GM19025 (cell line): ENCODE data around the gene FOXN4.
"Not testable (repeated sequence)": the region's sequence is repeated elsewhere in the genome, so short reads cannot be mapped to it uniquely, and the experiment has no call there.

Source experiments
- ATAC-seq: cut with Tn5 transposase; IDR thresholded peaks from one replicate; pipeline ENCODE4 v1.9.1; 2021; ENCODE audit warnings: mild to moderate bottlenecking, low read depth, moderate library complexity; ENCODE audit not compliant: unreplicated experiment

FOXN4 gene, protein sequence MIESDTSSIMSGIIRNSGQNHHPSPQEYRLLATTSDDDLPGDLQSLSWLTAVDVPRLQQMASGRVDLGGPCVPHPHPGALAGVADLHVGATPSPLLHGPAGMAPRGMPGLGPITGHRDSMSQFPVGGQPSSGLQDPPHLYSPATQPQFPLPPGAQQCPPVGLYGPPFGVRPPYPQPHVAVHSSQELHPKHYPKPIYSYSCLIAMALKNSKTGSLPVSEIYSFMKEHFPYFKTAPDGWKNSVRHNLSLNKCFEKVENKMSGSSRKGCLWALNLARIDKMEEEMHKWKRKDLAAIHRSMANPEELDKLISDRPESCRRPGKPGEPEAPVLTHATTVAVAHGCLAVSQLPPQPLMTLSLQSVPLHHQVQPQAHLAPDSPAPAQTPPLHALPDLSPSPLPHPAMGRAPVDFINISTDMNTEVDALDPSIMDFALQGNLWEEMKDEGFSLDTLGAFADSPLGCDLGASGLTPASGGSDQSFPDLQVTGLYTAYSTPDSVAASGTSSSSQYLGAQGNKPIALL

DNA sequence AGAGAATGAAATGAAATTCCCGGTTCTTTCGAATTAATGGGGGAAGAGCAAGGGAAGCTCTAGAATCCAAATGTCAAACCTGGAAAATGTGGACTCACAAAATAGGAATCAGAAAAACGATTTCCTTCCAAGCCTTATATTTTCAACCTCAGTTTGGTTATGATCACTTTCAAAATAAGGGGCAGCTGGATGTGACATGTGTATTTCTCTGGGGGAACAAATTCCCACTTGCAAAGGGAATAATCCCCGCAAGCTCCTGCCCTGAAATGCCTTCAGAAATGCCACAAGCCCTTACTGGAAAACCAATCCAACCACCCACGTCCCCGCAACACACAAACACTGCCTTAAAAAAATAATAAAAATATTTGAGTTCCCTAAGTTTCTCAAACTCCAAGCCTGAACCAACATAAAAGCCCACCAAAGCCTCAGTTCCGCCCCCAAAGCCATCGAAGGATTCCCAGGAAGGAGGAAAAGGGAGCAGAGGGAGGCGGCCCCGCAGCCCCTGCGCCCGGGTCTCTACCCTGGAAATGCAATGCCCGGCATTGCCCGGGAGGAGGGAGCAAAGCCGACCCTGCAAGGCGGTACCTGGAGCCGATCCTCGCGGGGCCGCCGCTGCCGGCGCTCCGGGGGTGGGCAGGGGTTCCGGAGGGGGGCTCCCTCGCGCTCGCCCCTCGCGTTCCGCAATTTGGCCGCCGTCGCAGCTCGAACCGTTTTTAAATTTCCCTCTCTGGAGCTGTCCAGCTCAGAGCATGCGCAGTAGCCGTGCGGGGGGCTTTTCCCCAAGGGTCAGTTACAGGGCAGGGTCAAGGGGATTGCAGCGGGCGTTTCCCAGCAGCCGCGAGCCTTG is at the start of gene FOXN4:
Gene FOXN4 (minus strand): TSS at position 751 of the 847 bp plus-strand sequence. CDS start 963 bp downstream, outside the sequence.
- ATAC-seq: no peak

DNA sequence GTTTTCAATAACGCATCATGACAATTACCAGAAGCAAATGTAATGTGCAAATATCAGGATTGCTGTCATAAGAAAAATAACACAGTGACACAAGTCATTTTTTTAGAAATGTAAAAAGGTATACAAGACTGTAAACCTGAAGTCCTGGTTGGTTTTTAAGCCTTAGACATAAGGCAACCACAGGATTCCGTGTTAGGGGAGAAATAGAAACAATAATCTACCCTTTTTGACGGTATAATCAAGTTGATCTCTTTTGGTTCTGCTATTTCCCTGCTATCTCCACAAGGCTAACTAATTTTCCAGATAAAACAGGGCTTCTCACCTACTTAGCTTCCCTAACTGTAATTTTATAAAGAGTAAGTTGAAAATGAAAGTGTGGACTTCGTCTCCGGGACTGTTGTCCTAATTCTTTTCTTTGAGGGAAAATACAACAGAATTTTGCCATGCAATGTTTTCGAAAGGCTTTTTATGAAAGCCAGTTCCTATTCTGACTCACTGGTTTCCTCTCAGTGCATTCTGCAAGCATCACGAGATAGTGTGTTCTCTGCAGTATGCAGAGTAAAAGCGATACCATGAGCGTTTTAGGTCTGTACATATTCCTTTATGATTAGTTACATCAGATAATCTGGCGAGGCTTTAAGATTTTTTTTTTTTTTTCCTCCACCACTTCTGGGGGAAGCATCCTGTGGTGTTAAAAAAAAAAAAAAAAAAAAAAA is 49.2 kb upstream of the FOXN4 start:
- no peak for ATAC-seq

DNA sequence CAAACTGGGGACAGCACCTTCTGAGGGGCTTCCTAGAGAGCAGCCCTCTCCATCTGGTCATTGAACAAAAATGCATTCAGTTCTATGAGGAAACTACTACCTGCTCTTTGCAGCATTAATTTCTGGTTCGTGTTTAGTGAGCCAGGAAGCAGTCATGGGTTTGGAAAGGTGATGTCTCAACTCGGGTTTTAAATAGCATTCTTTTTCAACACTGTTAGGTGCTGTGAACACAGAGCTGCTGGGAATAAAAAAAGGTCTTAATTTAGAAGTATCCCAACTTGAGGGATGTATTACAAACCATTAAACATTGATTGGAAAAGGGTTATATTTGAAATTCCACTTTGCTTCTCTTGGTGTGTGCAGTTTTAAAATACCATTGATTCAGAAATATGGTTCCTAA is 47.9 kb upstream of the FOXN4 start:
- no peak for ATAC-seq

DNA sequence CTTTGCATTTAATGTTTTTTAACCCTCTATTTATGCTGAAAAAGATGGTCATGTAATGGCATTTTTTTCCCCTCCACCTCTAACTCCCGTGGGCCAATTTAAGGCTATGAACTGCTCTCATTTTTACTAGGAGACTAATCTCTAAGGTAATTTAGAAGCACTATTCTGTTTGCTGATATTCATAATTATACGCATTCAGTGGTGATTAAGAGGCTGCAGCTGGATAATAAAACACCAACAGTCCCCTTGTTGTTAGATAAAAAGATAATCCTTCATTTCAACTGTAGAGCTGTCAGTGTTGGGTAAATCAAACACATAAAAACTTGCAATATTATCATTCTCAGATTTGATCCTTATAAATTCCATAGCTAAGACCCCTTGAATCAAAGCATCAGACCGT is 47.5 kb upstream of the FOXN4 start:
- ATAC-seq: no peak

DNA sequence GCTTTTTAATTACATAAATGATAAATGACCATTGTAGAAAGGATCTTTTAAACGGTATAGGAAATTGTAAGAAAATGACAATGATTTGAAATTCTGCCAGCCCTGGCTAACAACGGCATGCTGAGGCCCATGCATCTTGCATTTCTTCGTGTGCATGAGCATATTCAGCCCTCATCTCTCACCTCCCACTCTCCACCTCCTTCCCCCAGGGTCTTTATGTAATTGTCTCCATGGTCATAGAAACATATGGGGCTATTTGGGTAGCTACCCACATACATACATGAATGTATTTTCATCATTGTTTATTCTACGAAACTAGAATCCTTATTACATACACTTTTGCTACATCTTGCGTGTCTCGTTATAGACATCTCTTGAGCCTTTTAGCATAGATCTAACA is 43.1 kb upstream of the FOXN4 start:
- no peak for ATAC-seq

DNA sequence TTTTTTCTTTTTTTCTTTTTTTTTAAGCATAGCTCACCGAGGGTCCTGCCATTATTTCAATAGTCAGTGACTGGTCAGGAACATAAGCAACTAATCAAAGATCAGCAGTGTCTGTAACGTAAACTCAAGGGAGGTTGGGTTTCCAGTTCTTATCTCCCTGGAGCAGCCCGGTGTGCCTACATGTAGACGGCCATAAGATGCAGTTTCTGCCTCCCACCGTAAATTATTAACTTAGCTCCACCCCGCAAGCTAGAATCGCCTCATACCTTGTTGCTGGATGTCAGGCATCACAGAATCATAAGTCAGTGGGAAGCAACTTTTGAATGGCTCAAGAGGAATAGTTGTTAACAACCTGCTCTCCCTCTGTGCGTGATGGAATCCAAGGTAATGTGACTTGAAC is 38.5 kb upstream of the FOXN4 start, which contains the start of gene MYO1H:
Gene MYO1H (plus strand): TSS at position 312 of the 400 bp plus-strand sequence. CDS start 61 bp downstream, at position 373.
- ATAC-seq: no peak

DNA sequence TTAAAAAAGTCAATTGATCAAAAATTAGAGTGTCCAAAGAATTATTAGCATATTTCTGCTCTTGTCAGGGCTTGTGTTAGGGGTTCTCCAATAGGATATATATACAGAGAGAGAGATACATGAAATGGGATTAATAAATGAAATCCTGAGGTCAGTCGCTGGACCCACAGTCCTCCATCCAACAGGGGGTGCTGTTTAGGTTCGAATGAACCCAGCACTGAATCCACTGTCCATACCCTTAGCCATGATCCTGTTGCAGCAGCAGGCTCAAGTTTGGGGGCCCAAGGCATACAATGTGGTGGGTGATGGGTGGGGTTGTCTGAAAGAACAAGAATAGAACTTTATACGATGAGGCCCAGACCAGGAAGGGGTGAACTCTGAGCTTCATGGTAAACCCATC is 37.8 kb upstream of the FOXN4 start:
- no peak for ATAC-seq

DNA sequence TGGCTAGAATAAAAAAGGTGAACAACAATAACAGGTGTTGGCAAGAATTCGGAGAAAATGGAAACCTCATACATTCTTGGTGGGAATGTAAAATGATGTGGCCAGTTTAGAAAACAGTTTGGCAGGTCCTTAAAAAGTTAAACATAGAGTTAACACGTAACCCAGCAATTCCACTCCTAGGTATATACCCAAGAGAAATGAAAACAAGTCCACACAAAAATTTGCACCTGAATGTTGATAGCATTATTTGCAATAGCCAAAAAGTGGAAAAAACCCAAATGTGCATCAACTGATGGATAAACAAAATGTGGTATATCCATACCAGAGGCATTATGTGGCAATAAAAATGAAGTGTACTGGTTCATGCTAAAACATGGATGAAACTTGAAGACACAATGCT is 36.3 kb upstream of the FOXN4 start:
- ATAC-seq: no peak

DNA sequence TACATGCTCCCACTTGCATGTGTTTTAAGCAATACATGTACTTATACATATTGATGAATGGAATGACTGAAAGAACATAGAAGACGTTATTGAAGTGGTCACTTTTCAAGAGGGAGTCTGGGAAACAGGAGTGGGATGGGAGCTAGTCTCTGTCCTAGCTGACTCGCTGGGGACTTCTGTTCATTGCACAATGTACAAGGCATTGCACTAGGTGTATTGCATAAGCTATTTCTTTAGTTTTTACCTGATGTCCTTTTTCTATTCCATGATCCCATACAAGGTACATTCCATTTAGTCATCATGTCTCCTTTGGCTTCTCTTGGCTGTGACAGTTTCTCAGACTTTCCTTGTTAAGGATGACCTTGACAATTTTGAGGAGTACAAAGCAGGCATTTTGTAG is 34.6 kb upstream of the FOXN4 start:
- no peak for ATAC-seq

DNA sequence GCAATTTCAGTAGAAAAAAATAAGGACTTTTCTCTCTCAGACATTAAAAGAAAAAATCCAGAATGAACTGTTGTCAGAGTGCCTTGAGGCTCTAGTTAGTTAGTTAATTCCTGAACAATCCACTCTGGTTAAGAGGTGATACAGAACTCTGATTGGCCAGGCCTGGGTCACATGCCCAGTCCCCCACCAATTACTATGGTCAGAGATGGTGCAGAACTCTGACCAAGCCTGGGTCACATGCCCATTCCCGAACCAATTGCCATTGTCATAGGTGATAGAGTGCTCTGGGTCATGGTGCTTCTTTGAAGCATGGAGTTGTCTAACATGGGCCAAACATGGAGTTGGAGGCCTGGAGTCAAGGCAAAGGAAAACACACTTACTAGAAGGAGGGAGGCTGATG is 27.5 kb upstream of the FOXN4 start:
- ATAC-seq: no peak

DNA sequence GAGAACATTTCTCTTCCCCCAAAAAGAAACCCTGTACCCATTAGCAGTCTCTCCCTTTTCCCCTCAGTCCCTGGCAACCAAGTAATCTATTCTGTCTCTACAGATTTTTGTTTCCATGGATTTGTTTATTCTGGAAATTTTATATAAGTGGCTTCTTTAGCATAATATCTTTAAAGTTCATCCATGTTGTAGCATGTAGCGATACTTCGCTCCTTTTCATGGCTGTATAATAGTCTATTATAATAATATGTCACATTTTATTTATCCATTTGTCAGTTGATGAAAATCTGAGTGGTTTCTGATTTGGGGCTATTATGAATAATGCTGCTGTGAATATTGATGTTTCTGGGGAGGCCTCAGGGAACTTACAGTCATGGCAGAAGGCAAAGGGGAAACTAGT is 25.8 kb upstream of the FOXN4 start:
- ATAC-seq: no peak

DNA sequence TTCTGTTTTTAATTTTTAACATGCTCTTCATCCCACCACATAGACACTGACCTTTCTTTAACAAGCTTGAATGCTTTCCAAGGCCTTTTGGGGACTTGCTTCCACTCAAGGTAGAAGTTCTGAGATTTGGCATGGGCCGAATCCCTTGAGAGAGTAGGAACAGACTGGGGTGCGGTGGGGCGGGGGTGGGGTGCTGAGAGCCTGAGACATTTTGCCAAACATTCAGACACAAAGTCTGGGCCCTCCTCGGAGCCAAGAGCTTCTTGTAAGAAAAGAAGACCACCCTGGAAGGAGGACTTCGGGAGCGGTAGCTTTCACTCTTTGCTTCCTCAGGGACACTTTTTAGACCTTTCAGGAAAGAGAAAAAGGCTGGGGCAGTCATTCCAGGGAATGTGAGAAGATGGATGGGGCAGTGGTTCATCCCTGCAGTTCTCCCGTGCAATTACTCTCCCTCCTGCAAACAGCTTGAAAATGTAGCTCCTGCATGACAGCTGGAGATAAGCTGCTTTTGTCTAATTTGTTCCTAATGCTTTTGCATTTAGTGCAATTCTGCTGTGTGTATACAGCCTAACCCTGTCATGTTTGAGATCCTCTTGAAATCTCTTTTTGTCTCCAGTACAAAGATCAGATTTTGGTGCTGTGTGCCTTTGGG is 22.3 kb upstream of the FOXN4 start:
- ATAC-seq: no peak

DNA sequence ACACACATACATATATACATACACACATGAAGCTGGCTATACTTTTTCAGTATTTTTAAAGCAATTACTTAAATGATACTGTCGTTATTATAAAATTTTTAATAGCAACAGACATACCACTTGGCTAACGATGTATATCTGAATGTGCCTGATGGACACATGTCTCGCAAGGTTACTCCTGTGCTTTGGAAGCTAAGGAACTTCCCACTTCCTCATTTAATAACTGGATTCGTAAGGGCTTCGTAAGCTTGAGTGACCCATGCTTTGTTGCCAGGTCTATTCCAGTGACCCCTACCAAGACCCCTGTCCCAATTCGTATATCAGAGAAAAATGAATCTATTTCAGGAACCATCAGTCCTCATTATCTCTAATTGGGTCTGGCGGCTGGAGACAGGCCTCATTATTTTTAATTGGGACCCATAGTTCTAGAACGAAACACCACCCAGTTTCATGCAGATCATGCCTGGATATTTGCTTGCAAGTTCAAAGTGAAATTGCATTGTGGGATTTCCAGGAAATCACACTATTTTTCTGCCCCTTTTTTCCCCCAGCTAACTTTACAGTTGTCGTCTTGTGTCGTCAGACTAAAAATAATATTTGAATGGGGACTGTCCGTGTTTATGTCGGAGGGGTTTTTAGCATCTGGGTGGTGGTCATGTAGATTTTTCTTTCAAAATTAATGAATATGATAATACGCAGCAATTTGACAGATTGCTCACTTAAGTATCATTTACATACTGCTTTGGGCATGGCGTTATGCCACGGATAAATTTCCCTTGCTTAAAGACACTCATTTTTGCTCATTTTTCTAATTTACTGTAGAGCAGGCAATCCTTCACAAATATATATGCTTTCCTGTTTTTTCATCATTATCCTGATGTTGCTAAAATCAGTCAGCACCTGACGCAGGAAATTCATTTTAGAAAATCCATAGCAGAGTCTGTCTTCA is 21.5 kb upstream of the FOXN4 start:
- ATAC-seq: no peak

DNA sequence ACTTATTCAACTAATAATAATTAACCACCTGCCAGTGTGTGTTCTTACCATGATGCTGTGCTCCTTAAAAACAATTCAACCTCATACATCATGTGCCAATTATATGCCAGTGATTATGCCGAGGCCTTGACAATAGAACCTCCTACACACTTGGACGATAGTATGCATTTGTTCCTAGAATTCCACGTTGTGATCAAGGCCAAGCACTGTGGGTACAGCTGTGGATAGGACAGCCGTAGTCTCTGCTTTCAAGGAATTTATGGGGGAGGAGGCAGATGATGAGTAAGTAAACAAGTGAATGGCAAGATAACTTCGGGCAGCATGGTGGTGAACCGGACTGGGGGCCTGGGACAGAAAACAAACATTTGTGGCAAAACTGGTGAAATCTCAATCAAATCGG is 20.6 kb upstream of the FOXN4 start:
- no peak for ATAC-seq

DNA sequence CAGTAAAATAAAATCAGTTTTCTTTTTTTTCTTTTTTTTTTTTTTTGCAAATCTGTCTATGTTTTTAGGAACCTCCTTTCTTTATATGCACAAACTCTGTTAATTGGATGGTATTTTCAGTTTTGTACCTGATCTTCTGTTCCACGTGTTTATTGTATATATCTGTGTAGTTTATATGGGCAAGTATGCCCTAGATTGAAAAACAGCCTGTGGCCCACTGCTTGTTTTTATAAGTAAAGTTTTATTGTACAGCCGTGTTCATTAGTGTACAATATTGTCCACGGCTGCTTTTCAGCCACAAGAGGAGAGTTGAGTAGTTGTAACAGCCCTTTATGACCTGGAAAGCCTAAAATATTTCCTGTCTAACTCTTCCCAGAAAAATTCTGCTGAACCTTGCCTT is 19.9 kb upstream of the FOXN4 start:
- no peak for ATAC-seq

DNA sequence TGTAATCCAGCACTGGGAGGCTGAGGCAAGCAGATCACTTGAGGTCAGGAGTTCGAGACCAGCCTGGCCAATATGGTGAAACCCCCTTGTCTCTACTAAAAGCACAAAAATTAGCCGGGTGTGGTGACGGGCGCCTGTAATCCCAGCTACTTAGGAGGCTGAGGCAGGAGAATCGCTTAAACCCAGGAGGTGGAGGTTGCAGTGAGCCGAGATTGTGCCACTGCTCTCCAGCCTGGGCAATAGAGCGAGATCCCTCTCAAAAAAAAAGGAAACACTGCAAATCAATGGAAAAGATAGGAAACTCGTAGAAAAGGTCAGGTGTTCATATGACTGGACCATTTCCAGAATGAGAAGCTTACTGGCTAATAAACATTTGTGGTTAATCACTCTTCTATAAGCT is 12.2 kb upstream of the FOXN4 start:
- not testable (repeated sequence) for ATAC-seq

DNA sequence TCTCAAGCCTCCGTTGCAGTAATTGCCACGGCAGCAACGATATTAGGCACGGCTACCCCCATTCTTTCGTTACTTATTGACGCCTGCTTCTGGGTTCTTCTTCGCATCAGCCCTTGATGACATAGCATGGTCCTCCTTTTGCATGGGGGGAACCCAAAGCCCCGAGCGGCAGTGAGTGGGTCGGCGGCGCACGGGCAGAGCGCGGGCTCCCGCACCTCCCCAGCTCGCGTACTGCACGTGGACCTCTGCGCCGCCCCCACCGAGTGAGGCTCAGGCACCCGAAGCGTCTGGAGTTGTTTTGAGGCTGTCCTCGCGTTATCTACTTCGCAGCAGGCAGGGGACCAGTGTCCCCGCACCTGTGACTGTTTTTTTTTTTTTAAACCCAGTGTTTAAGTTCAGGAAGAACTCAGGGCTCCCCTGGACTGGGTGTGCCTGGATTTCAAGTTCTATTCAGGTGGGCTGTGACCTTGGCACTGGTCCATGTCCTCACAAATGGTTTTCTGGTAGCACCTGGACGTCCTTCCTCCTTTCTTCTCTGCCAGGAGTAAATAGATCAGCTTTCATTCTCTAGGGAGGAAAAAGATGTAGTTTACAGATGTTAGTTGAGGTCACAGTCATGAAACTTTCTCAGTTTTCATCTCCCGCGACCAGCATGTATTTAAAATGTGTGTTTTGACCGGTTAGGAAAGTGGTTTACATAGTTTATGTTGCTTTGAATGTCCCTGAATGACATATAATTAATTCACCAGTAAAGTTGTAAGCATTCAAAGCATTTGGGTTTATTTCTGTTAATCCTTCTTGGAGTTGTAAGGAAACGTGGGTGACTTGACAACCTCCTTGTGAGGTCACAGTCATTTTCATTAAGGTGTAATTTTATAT is 1.4 kb upstream of the FOXN4 start:
- no peak for ATAC-seq
